A673 (cell line): Measurements from ENCODE around the gene ANKRD44.

Experiments used
- EZH2 ChIP-seq: fragments of 200-600 bp; sonication (generic); IDR thresholded peaks from 2 replicates; pipeline ENCODE4 v1.6.1; 2017; ENCODE audit warnings: borderline replicate concordance, low read depth, mild to moderate bottlenecking, mixed read lengths, antibody characterized with exemption, low read length; ENCODE audit not compliant: poor library complexity, severe bottlenecking
- TF ChIP-seq, protein P1 (sequence below): fragments of 300-800, 200-600 bp; sonication (generic); conservative IDR thresholded peaks from 2 replicates; pipeline ENCODE4 v1.5.1; 2017; ENCODE audit warnings: low read depth, mild to moderate bottlenecking, antibody characterized with exemption, low read length, moderate library complexity, mixed read lengths

DNA sequence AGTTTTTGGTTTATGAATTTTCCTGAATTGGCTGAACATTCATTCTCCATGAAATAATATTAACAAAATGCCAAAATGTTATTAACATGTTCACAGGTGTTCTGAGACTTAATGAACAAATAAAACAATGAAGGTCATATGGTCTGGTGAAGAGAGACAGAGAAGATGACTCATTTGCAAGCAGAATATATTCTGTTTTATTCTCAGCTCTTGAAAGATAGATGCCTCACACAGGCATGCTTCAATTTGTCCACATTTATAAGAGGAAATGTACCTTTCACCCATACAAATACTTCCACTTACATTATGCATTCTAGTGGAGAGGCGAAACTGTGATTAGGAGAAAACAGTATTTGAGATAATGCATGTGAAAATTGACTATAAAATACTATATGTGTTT, 308.7 kb downstream of the ANKRD44 start:
- TF ChIP-seq, protein P1, sequence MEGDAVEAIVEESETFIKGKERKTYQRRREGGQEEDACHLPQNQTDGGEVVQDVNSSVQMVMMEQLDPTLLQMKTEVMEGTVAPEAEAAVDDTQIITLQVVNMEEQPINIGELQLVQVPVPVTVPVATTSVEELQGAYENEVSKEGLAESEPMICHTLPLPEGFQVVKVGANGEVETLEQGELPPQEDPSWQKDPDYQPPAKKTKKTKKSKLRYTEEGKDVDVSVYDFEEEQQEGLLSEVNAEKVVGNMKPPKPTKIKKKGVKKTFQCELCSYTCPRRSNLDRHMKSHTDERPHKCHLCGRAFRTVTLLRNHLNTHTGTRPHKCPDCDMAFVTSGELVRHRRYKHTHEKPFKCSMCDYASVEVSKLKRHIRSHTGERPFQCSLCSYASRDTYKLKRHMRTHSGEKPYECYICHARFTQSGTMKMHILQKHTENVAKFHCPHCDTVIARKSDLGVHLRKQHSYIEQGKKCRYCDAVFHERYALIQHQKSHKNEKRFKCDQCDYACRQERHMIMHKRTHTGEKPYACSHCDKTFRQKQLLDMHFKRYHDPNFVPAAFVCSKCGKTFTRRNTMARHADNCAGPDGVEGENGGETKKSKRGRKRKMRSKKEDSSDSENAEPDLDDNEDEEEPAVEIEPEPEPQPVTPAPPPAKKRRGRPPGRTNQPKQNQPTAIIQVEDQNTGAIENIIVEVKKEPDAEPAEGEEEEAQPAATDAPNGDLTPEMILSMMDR = no peak
- TF ChIP-seq EZH2 = no peak
